NCI-H226 (cell line): ENCODE results near the gene BICRA.
"Not testable (repeated sequence)": the region's sequence is repeated elsewhere in the genome, so short reads cannot be mapped to it uniquely, and the experiment has no call there.

Experiments
- DNase-seq: peaks from one replicate; pipeline ENCODE4 v3.0.0-alpha.2; 2015

The BICRA gene

GRCh38 chr19:47716270-47716937 lies 107.5 kb downstream of the BICRA start:
- DNase-seq: no peak

- DNase-seq: not testable (repeated sequence)
Measured at GRCh38 chr19:47718415-47719046, 109.6 kb downstream of the BICRA start.

- peak; percentile 94 for DNase-seq
Measured at GRCh38 chr19:47719047-47719859, 110.3 kb downstream of the BICRA start.

GRCh38 chr19:47720669-47721422 lies 111.9 kb downstream of the BICRA start:
- DNase-seq: no peak

- DNase-seq: peak; percentile 63
Measured at GRCh38 chr19:47723581-47723940, 114.6 kb downstream of the BICRA start.

- DNase-seq: peak; percentile 41
Measured at GRCh38 chr19:47725759-47726401, 116.9 kb downstream of the BICRA start.

GRCh38 chr19:47726467-47726866 lies 117.5 kb downstream of the BICRA start:
- DNase-seq: peak; percentile 74

GRCh38 chr19:47728295-47728694 lies 119.4 kb downstream of the BICRA start:
- DNase-seq: not testable (repeated sequence)

- DNase-seq: peak; percentile 97
Measured at GRCh38 chr19:47729468-47729798, 120.5 kb downstream of the BICRA start.

GRCh38 chr19:47729799-47730520 lies 121.0 kb downstream of the BICRA start:
- peak; percentile 93 for DNase-seq

GRCh38 chr19:47730521-47730889 lies 121.6 kb downstream of the BICRA start:
- no peak for DNase-seq

- DNase-seq: no peak
Measured at GRCh38 chr19:47730910-47731309, 122.0 kb downstream of the BICRA start.

- DNase-seq: no peak
Measured at GRCh38 chr19:47735131-47735530, 126.2 kb downstream of the BICRA start.

GRCh38 chr19:47740866-47741519 lies 132.1 kb downstream of the BICRA start:
- DNase-seq: no peak

- DNase-seq: no peak
Measured at GRCh38 chr19:47741544-47742140, 132.7 kb downstream of the BICRA start.

- no peak for DNase-seq
Measured at GRCh38 chr19:47742634-47743033, 133.7 kb downstream of the BICRA start.

GRCh38 chr19:47745010-47745901 lies 136.3 kb downstream of the BICRA start, which contains the start of gene NOP53:
Gene NOP53 (plus strand): TSS chr19:47745546. CDS start chr19:47745560, 14 bp downstream.
- peak; percentile 86 for DNase-seq

GRCh38 chr19:47746129-47746528 lies 137.2 kb downstream of the BICRA start:
- not testable (repeated sequence) for DNase-seq

GRCh38 chr19:47749326-47749725 lies 140.4 kb downstream of the BICRA start:
- no peak for DNase-seq

GRCh38 chr19:47750752-47751151 lies 141.8 kb downstream of the BICRA start:
- no peak for DNase-seq
